Measurements from ENCODE around the gene PTPRCAP. TPM values are rescaled to one million over a fixed set of nuclear protein-coding genes. Genes with fewer than 3 reads are reported as not detected.

The PTPRCAP gene
- total RNA-seq, 1 experiment from 2014 or later: 1.7 TPM

- no peak overlapping the region for H4K8ac ChIP-seq (replicated peaks; ENCODE audit: insufficient read length, low read depth, low read length)
- no peak overlapping the region for H3K56ac ChIP-seq (ENCODE audit: insufficient read length, low read depth, low read length)
- Mint-ChIP-seq H3K27ac (peak overlapping the region in 1 of 3 experiments; percentile 39; a peak in 1 of 7 replicates), H3K4me3 (peak overlapping the region; percentile 13 to 34; a peak in 4 of 5 replicates), H3K4me1 (peaks cover 2 to 10% of the 10 kb centered on the region in 2 experiments; a peak in 2 of 4 replicates), H3K36me3 (ENCODE audit: insufficient read depth in 1 of 3, low read depth in 3 of 3) (peaks cover 5 to 14% (median 13%) of the 10 kb centered on the region in 3 experiments; a peak in 5 of 7 replicates), H3K27me3 (ENCODE audit: low read depth) (peaks cover 12% of the 10 kb centered on the region), H3K9me3 (no peaks in the 10 kb centered on the region)
- H3K23ac ChIP-seq (ENCODE audit: insufficient read length, low read depth, low read length): no peak overlapping the region
- H2AFZ ChIP-seq (ENCODE audit: low read length): no peak overlapping the region
- no peaks in the 10 kb centered on the region for H3K9me3 ChIP-seq (ENCODE audit: control insufficient read depth, low read depth, low read length)
- H3K27me3 ChIP-seq (ENCODE audit: insufficient read depth, low read length): no peaks in the 10 kb centered on the region
- no peak for DNase-seq
- H2BK5ac ChIP-seq (ENCODE audit: insufficient read length, low read length): no peak overlapping the region
- H2BK20ac ChIP-seq (ENCODE audit: low read depth, low read length, poor library complexity, severe bottlenecking): no peak overlapping the region
- H2BK12ac ChIP-seq (ENCODE audit: insufficient read length, low read depth, low read length): no peak overlapping the region
- H3K18ac ChIP-seq (ENCODE audit: insufficient read length, low read depth, low read length): no peak overlapping the region
- H4K20me1 ChIP-seq (ENCODE audit: control insufficient read depth, insufficient read depth, insufficient read length): no peaks in the 10 kb centered on the region
- no peaks in the 10 kb centered on the region for H3K4me1 ChIP-seq (ENCODE audit: insufficient read depth, low read length)
- no peak overlapping the region for H2AK5ac ChIP-seq (ENCODE audit: insufficient read length, low read length)
- no peak overlapping the region for H2BK120ac ChIP-seq (ENCODE audit: low read depth, low read length, poor library complexity, severe bottlenecking)
- TF ChIP-seq, protein P1, sequence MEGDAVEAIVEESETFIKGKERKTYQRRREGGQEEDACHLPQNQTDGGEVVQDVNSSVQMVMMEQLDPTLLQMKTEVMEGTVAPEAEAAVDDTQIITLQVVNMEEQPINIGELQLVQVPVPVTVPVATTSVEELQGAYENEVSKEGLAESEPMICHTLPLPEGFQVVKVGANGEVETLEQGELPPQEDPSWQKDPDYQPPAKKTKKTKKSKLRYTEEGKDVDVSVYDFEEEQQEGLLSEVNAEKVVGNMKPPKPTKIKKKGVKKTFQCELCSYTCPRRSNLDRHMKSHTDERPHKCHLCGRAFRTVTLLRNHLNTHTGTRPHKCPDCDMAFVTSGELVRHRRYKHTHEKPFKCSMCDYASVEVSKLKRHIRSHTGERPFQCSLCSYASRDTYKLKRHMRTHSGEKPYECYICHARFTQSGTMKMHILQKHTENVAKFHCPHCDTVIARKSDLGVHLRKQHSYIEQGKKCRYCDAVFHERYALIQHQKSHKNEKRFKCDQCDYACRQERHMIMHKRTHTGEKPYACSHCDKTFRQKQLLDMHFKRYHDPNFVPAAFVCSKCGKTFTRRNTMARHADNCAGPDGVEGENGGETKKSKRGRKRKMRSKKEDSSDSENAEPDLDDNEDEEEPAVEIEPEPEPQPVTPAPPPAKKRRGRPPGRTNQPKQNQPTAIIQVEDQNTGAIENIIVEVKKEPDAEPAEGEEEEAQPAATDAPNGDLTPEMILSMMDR (conservative IDR thresholded peaks at IDR 0.05): no peak
- no peaks in the 10 kb centered on the region for H3K79me2 ChIP-seq (ENCODE audit: insufficient read depth, low read length)
- H3K23me2 ChIP-seq (ENCODE audit: insufficient read length, low read depth, low read length, poor library complexity, severe bottlenecking): peaks cover 4% of the 10 kb centered on the region
- H2BK15ac ChIP-seq (ENCODE audit: low read depth, low read length): no peak overlapping the region
- no peak overlapping the region for H4K5ac ChIP-seq (ENCODE audit: insufficient read length, low read depth, low read length)
- no CpG with 5 or more reads among the region's 5 CpGs for WGBS (ENCODE audit: extremely low coverage, insufficient read length, low lambda C conversion rate)
- H3K79me1 ChIP-seq (ENCODE audit: insufficient read depth, low read depth, low read length, poor library complexity, severe bottlenecking): no peaks in the 10 kb centered on the region
- H4K91ac ChIP-seq (ENCODE audit: insufficient read length, low read depth, low read length): no peak overlapping the region
- no peak overlapping the region for H3K9ac ChIP-seq (ENCODE audit: extremely low read depth, insufficient read length, low read length)
- H3K4me2 ChIP-seq (ENCODE audit: insufficient read depth, insufficient read length, low read length): no peak overlapping the region
- no peak overlapping the region for H3K14ac ChIP-seq (ENCODE audit: insufficient read depth, low read length)
- no peak overlapping the region for H3K27ac ChIP-seq (ENCODE audit: insufficient read length, low read depth, low read length)
- no peak overlapping the region for H3K4ac ChIP-seq (ENCODE audit: low read depth, low read length)
- H3T11ph ChIP-seq (ENCODE audit: low read length): no peak overlapping the region
Measured at GRCh38 chr11:67445515-67445914, 8.0 kb upstream of the PTPRCAP start.
